ENCODE data around the gene FOXP1. TPM values are rescaled to one million over a fixed set of nuclear protein-coding genes. Genes with fewer than 3 reads are reported as not detected.

FOXP1 gene
- total and polyA plus RNA-seq, 2 of the 13 experiments (the other 11 are each of a cell fraction or from before 2014, with no cell fraction given): 40.4 to 59.0 TPM

DNA sequence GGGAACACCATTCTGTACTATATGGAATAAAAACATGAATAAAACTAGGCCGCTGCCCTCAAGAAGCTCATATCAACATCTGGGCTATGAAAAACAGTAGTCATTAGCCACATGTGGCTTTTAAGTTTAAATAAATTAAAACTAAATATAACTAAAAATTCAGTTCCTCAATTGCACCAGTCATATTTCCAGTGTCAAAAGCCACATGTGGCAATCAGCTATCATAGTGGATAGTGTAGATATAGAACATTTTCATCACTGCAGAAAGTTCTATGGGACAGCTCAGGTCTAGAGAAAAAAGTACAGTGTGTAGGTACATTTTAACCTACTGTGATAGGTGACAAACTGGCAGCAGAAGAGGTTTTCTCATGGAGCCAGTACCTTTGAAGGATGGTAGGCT lies 261.4 kb downstream of the FOXP1 start:
- in situ Hi-C loops (cut with HindIII; ENCODE audit: extremely low pct_ligation_motif_present, low pct_unique_long_range_greater_than_20kb): no loop called here
- H3K4me1 ChIP-seq (ENCODE audit: insufficient read depth, low read length): peaks cover 53% of the 10 kb centered on the region
- no peak overlapping the region for H3K4me3 ChIP-seq (replicated peaks in 1 of 3; ENCODE audit: insufficient read depth in 1 of 3, low read depth in 2 of 3, low read length in 3 of 3)
- ChIA-PET CTCF (ENCODE audit: low intra/inter-chr PET ratio, low total read pairs) (no interaction called here), POLR2A (no interaction called here)
- H3K9ac ChIP-seq (ENCODE audit: insufficient read depth, low read depth, low read length): no peak overlapping the region
- intact Hi-C loops (cut with micrococcal nuclease; ENCODE audit: unreplicated experiment): no loop called here
- H3K9me3 ChIP-seq (ENCODE audit: low read length): no peaks in the 10 kb centered on the region
- TF ChIP-seq IKZF1 (IDR thresholded peaks at IDR 0.05) (no peak), CREB1 (IDR thresholded peaks at IDR 0.05) (no peak), CREB1 (CRISPR knock-in tag; IDR thresholded peaks at IDR 0.05) (no peak), ZNF7 (CRISPR knock-in tag; IDR thresholded peaks at IDR 0.05) (no peak), ZNF530 (CRISPR knock-in tag; IDR thresholded peaks at IDR 0.05; ENCODE audit: low read depth) (no peak), ZNF75D (CRISPR knock-in tag; IDR thresholded peaks at IDR 0.05; ENCODE audit: borderline replicate concordance) (no peak), REPIN1 (CRISPR knock-in tag; IDR thresholded peaks at IDR 0.05; ENCODE audit: borderline replicate concordance, low read depth) (no peak)
- TF ChIP-seq, protein P1, sequence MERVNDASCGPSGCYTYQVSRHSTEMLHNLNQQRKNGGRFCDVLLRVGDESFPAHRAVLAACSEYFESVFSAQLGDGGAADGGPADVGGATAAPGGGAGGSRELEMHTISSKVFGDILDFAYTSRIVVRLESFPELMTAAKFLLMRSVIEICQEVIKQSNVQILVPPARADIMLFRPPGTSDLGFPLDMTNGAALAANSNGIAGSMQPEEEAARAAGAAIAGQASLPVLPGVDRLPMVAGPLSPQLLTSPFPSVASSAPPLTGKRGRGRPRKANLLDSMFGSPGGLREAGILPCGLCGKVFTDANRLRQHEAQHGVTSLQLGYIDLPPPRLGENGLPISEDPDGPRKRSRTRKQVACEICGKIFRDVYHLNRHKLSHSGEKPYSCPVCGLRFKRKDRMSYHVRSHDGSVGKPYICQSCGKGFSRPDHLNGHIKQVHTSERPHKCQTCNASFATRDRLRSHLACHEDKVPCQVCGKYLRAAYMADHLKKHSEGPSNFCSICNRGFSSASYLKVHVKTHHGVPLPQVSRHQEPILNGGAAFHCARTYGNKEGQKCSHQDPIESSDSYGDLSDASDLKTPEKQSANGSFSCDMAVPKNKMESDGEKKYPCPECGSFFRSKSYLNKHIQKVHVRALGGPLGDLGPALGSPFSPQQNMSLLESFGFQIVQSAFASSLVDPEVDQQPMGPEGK (CRISPR knock-in tag; IDR thresholded peaks at IDR 0.05): no peak
- H3K79me2 ChIP-seq (ENCODE audit: insufficient read depth, low read length): peaks cover 13% of the 10 kb centered on the region
- H3K27ac ChIP-seq (ENCODE audit: extremely low read length, insufficient read depth, low read length): no peak overlapping the region
- peaks cover 10% of the 10 kb centered on the region for H4K20me1 ChIP-seq (ENCODE audit: insufficient read depth, low read length)
- DNase-seq (ENCODE audit: low spot score) (no peak), FAIRE-seq (no peak), ATAC-seq (no peak)
- H3K27me3 ChIP-seq (ENCODE audit: control insufficient read depth in 1 of 2, insufficient read depth in 2 of 2, low read length in 2 of 2): no peaks in the 10 kb centered on the region
- H3K36me3 ChIP-seq (replicated peaks in 1 of 2; ENCODE audit: control insufficient read depth in 1 of 2, insufficient read depth in 2 of 2, low read length in 2 of 2): no peaks in the 10 kb centered on the region
- H2AFZ ChIP-seq (ENCODE audit: low read length): no peak overlapping the region
- WGBS (ENCODE audit: low lambda C conversion rate): 100% methylated on average over 1 of the region's 1 CpG
- H3K4me2 ChIP-seq (ENCODE audit: low read depth, low read length): no peak overlapping the region
- BruUV-seq (replicated peaks): no TSS peak

GRCh38 chr3:71319771-71320170 lies 263.8 kb downstream of the FOXP1 start:
- Histone ChIP-seq H3K27me3 (ENCODE audit: control insufficient read depth in 1 of 2, insufficient read depth in 2 of 2, low read length in 2 of 2) (no peaks in the 10 kb centered on the region), H2AFZ (ENCODE audit: low read length) (no peak overlapping the region), H3K4me2 (ENCODE audit: low read depth, low read length) (no peak overlapping the region), H3K9ac (ENCODE audit: insufficient read depth, low read depth, low read length) (no peak overlapping the region), H3K4me1 (ENCODE audit: insufficient read depth, low read length) (peaks cover 61% of the 10 kb centered on the region), H3K36me3 (replicated peaks in 1 of 2; ENCODE audit: control insufficient read depth in 1 of 2, insufficient read depth in 2 of 2, low read length in 2 of 2) (no peaks in the 10 kb centered on the region), H3K79me2 (ENCODE audit: insufficient read depth, low read length) (peaks cover 13% of the 10 kb centered on the region), H3K9me3 (ENCODE audit: low read length) (no peaks in the 10 kb centered on the region), H3K27ac (ENCODE audit: extremely low read length, insufficient read depth, low read length) (no peak overlapping the region), H3K4me3 (replicated peaks in 1 of 3; ENCODE audit: insufficient read depth in 1 of 3, low read depth in 2 of 3, low read length in 3 of 3) (no peak overlapping the region), H4K20me1 (ENCODE audit: insufficient read depth, low read length) (peaks cover 6% of the 10 kb centered on the region; the same call in 1 of the 2 replicates)
- 96% methylated on average over 6 of the region's 6 CpGs for WGBS (ENCODE audit: low lambda C conversion rate)
- no TSS peak for BruUV-seq (replicated peaks)
- FAIRE-seq: no peak
- DNase-seq (ENCODE audit: low spot score): no peak
- ChIA-PET POLR2A (no interaction called here), CTCF (ENCODE audit: low intra/inter-chr PET ratio, low total read pairs) (no interaction called here)
- in situ Hi-C loops (cut with HindIII; ENCODE audit: extremely low pct_ligation_motif_present, low pct_unique_long_range_greater_than_20kb): no loop called here
- no peak for ATAC-seq
- TF ChIP-seq NKX3-1 (CRISPR knock-in tag; IDR thresholded peaks at IDR 0.05) (no peak), TARDBP (CRISPR knock-in tag; IDR thresholded peaks at IDR 0.05) (no peak), TCF7 (IDR thresholded peaks at IDR 0.05; ENCODE audit: low read depth) (no peak)
- intact Hi-C loops (cut with micrococcal nuclease; ENCODE audit: unreplicated experiment): no loop called here
